Measurements from ENCODE around the gene DUSP15. TPM values are rescaled to one million over a fixed set of nuclear protein-coding genes. Genes with fewer than 3 reads are reported as not detected.

The DUSP15 gene
- total RNA-seq, 1 donor from 2014 or later = 2.4 TPM

- ATAC-seq (no peak), DNase-seq (no peak)
- Histone ChIP-seq H3K36me3 (no peaks in the 10 kb centered on the region), H3K9me3 (no peaks in the 10 kb centered on the region), H3K4me3 (no peak overlapping the region), H3K27me3 (no peaks in the 10 kb centered on the region), H3K27ac (no peak overlapping the region), H3K4me1 (peaks cover 28% of the 10 kb centered on the region)
- no peak for TF ChIP-seq CTCF (IDR thresholded peaks at IDR 0.05)
- intact Hi-C loops (cut with DNase I) = no loop called here
Observed at GRCh38 chr20:31833931-31834521, 36.3 kb downstream of the DUSP15 start.

- Histone ChIP-seq H3K4me1 (peaks cover 22% of the 10 kb centered on the region), H3K27ac (no peak overlapping the region), H3K9me3 (no peaks in the 10 kb centered on the region), H3K4me3 (no peak overlapping the region), H3K36me3 (no peaks in the 10 kb centered on the region), H3K27me3 (no peaks in the 10 kb centered on the region)
- DNase-seq (no peak), ATAC-seq (peak; percentile 56)
- intact Hi-C loops (cut with DNase I) = no loop called here
- TF ChIP-seq CTCF (IDR thresholded peaks at IDR 0.05) = peak; percentile 82
Observed at GRCh38 chr20:31833130-31833930, 37.0 kb downstream of the DUSP15 start.

- no peak for TF ChIP-seq CTCF (IDR thresholded peaks at IDR 0.05)
- ATAC-seq = no peak
Observed at GRCh38 chr20:31831771-31832306, 38.5 kb downstream of the DUSP15 start.

GRCh38 chr20:31831211-31831610 is 39.1 kb downstream of the DUSP15 start:
- intact Hi-C loops (cut with DNase I) = no loop called here
- H3K27me3 ChIP-seq = no peaks in the 10 kb centered on the region

More at GRCh38 chr20:31831771-31832306, 38.5 kb downstream of the DUSP15 start:
- no peak for DNase-seq
- no peaks in the 10 kb centered on the region for H3K36me3 ChIP-seq
- H3K27me3 ChIP-seq = no peaks in the 10 kb centered on the region
- H3K27ac ChIP-seq = no peak overlapping the region
- intact Hi-C loops (cut with DNase I) = no loop called here
- no peak overlapping the region for H3K4me3 ChIP-seq
- peaks cover 13% of the 10 kb centered on the region for H3K4me1 ChIP-seq
- H3K9me3 ChIP-seq = no peaks in the 10 kb centered on the region

GRCh38 chr20:31830406-31830981 is 39.8 kb downstream of the DUSP15 start:
- H3K4me1 ChIP-seq = no peaks in the 10 kb centered on the region
- H3K27me3 ChIP-seq = no peaks in the 10 kb centered on the region
- H3K27ac ChIP-seq = no peak overlapping the region
- H3K36me3 ChIP-seq = no peaks in the 10 kb centered on the region
- no peak for DNase-seq
- ATAC-seq = no peak
- H3K4me3 ChIP-seq = no peak overlapping the region
- H3K9me3 ChIP-seq = no peaks in the 10 kb centered on the region
- no peak for TF ChIP-seq CTCF (IDR thresholded peaks at IDR 0.05)
- intact Hi-C loops (cut with DNase I) = no loop called here

More at GRCh38 chr20:31831211-31831610, 39.1 kb downstream of the DUSP15 start:
- no peak overlapping the region for H3K27ac ChIP-seq
- DNase-seq (no peak), ATAC-seq (no peak)
- TF ChIP-seq CTCF (IDR thresholded peaks at IDR 0.05) = no peak
- no peak overlapping the region for H3K4me3 ChIP-seq
- no peaks in the 10 kb centered on the region for H3K9me3 ChIP-seq
- no peaks in the 10 kb centered on the region for H3K36me3 ChIP-seq
- peaks cover 7% of the 10 kb centered on the region for H3K4me1 ChIP-seq
